ENCODE measurements around the gene LANCL2.

DNA sequence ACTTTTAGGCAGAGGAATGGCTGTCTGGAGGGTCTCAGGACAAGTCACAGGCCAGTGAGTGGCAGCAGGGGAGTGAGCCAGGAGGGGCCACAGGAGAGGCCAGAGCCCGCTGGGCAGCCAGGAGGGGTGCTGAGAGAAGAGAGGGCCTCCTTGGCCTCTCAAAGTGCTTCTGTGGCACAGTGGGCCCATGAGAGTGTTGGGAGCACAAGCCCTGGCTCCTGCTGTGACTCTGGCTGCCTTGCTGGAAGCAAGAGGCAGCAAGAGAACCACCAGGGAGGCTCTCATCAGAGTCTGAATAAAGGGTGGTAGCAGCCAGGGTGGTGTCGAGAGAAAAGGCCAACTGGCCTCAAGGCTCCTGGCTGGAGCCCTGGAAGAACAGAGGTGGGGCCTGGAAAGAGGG lies 116.0 kb downstream of the LANCL2 start:
- TF ChIP-seq EZH2 (IDR thresholded peaks at IDR 0.05; ENCODE audit: borderline replicate concordance, low read depth, low read length): no peak
- TF ChIP-seq MTA2 (IDR thresholded peaks at IDR 0.05; ENCODE audit: low read depth): no peak
- TF ChIP-seq CTCF (IDR thresholded peaks at IDR 0.05 in 2 of 3, conservative IDR thresholded peaks at IDR 0.05 in 1 of 3; ENCODE audit: insufficient read depth in 2 of 3, low read depth in 1 of 3, low read length in 3 of 3): no peak
- TF ChIP-seq HDAC2 (IDR thresholded peaks at IDR 0.05): no peak
- TF ChIP-seq SMAD4 (CRISPR knock-in tag; conservative IDR thresholded peaks at IDR 0.05): no peak
- no peak for TF ChIP-seq CBX8 (IDR thresholded peaks at IDR 0.05; ENCODE audit: borderline replicate concordance, extremely low read depth, low read depth, low read length, poor library complexity, severe bottlenecking)
- TF ChIP-seq POLR2A (conservative IDR thresholded peaks at IDR 0.05): no peak
- no peak for TF ChIP-seq JUN (IDR thresholded peaks at IDR 0.05; ENCODE audit: borderline replicate concordance, low read depth, low read length)
- no peak for TF ChIP-seq JUN (CRISPR knock-in tag; IDR thresholded peaks at IDR 0.05; ENCODE audit: borderline replicate concordance)
- TF ChIP-seq TAL1 (IDR thresholded peaks at IDR 0.05): no peak
- TF ChIP-seq ZNF512 (tag; IDR thresholded peaks at IDR 0.05): no peak
- TF ChIP-seq NCOA4 (IDR thresholded peaks at IDR 0.05; ENCODE audit: partially characterized antibody): no peak
- TF ChIP-seq ZEB2 (IDR thresholded peaks at IDR 0.05): no peak
